ENCODE results near the gene LRRC23. TPM values are rescaled to one million over a fixed set of nuclear protein-coding genes. Genes with fewer than 3 reads are reported as not detected.

The LRRC23 gene
- total RNA-seq, 2 experiments from 2014 or later, result 4.6 to 5.3 TPM

- intact Hi-C loops (cut with micrococcal nuclease), result no loop called here
- ChIA-PET POLR2A (interaction anchor here (0.8 to 1.5 kb wide), 4 partner anchors 8 to 44 kb away, joined by 3 to 4 read pairs (median 4); partner anchors contain the start of genes C12orf57 and RNU7-1), CTCF (interaction anchor here (1.7 to 4.4 kb wide), 3 partner anchors 8 to 27 kb away, joined by 5 to 19 read pairs (median 11); partner anchors contain the start of gene SPSB2)
- Mint-ChIP-seq H3K9me3 (no peaks in the 10 kb centered on the region), H3K27me3 (no peaks in the 10 kb centered on the region), H3K4me3 (no peak overlapping the region), H3K27ac (no peak overlapping the region), H3K4me1 (ENCODE audit: low read depth) (peaks cover 12% of the 10 kb centered on the region), H3K36me3 (ENCODE audit: low read depth) (no peaks in the 10 kb centered on the region)
- TF ChIP-seq, protein P1, sequence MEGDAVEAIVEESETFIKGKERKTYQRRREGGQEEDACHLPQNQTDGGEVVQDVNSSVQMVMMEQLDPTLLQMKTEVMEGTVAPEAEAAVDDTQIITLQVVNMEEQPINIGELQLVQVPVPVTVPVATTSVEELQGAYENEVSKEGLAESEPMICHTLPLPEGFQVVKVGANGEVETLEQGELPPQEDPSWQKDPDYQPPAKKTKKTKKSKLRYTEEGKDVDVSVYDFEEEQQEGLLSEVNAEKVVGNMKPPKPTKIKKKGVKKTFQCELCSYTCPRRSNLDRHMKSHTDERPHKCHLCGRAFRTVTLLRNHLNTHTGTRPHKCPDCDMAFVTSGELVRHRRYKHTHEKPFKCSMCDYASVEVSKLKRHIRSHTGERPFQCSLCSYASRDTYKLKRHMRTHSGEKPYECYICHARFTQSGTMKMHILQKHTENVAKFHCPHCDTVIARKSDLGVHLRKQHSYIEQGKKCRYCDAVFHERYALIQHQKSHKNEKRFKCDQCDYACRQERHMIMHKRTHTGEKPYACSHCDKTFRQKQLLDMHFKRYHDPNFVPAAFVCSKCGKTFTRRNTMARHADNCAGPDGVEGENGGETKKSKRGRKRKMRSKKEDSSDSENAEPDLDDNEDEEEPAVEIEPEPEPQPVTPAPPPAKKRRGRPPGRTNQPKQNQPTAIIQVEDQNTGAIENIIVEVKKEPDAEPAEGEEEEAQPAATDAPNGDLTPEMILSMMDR (IDR thresholded peaks at IDR 0.05), result no peak
- DNase-seq, result no peak
- no peak for ATAC-seq
Measured at GRCh38 chr12:6899427-6899826, 5.2 kb upstream of the LRRC23 start.

DNA sequence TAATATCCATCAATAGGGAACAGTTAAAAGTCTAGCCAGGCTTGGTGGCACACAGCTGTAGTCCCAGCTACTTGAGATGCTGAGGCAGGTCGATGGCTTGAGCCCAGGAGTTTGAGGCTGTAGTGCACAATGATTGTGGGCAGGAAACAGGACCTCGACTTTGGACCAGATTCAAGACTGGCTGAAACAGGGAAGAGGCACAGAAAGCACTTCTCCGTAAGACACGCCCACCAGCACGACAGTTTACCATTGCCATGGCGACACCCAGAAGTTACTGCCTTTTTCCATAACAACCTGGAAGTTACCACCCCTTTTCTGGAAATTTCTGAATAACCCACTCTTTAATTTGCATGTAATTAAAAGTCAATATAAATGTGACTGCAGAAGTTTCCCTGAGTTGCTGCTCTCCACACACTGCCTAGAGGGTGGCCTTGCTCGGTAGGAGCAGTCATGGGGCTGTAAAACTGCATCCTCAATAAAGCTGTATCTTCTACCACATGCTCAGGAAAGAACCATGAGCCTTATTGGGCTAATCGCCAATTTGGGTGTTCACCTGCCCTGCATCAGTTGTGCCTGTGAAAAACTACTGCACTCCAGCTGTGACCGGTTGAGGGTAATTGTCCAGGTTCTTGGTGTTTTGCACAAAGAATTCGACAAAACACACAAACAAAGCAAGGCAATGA is 4.6 kb upstream of the LRRC23 start:
- POLR2A ChIA-PET, result interaction anchor here (0.8 to 1.5 kb wide), 4 partner anchors 9 to 44 kb away, joined by 3 to 4 read pairs (median 4); partner anchors contain the start of genes C12orf57 and RNU7-1
- Mint-ChIP-seq H3K9me3 (no peaks in the 10 kb centered on the region), H3K27me3 (no peaks in the 10 kb centered on the region), H3K36me3 (ENCODE audit: low read depth) (no peaks in the 10 kb centered on the region), H3K4me3 (no peak overlapping the region), H3K27ac (no peak overlapping the region), H3K4me1 (ENCODE audit: low read depth) (peaks cover 12% of the 10 kb centered on the region)
- ATAC-seq (no peak), DNase-seq (peak; percentile 60)
- CTCF ChIA-PET, result interaction anchor here (1.7 to 4.4 kb wide), 3 partner anchors 9 to 27 kb away, joined by 5 to 19 read pairs (median 11); partner anchors contain the start of gene SPSB2
- TF ChIP-seq, protein P1 (IDR thresholded peaks at IDR 0.05), result no peak
- intact Hi-C loops (cut with micrococcal nuclease), result no loop called here

DNA sequence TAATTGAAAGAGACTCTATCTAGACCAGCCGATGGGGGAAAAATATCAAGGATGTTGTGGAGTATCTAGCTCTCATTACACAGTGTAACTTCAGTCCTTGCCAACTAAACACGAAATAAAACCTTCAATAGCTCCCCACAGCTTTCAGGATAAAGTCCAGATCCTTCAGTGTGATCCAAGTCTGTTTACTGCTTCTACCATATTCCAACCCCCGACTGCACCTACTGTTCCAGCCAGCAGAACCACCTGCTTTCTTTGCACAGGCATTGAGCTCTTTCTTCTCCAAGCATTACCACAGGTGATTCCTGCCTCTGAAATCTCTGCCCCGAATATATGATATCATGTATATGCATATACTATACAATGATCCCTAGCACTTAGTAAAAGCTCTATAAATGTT is 2.2 kb upstream of the LRRC23 start:
- H3K27ac Mint-ChIP-seq, result no peak overlapping the region
- POLR2A ChIA-PET, result interaction anchor here (0.7 to 2.4 kb wide), 4 partner anchors 11 to 41 kb away, joined by 3 to 7 read pairs (median 5); partner anchors contain the start of genes C12orf57, ENO2 and RNU7-1
- H3K4me1 Mint-ChIP-seq (ENCODE audit: low read depth), result peaks cover 12% of the 10 kb centered on the region
- CTCF ChIA-PET, result interaction anchor here (2.0 to 3.4 kb wide), 3 partner anchors 10 to 30 kb away, joined by 7 to 30 read pairs (median 14); partner anchors contain the start of gene SPSB2
- no peak for ATAC-seq
- no peaks in the 10 kb centered on the region for H3K9me3 Mint-ChIP-seq
- H3K27me3 Mint-ChIP-seq, result no peaks in the 10 kb centered on the region
- H3K36me3 Mint-ChIP-seq (ENCODE audit: low read depth), result no peaks in the 10 kb centered on the region
- no peak for DNase-seq
- no peak overlapping the region for H3K4me3 Mint-ChIP-seq
- intact Hi-C loops (cut with micrococcal nuclease), result no loop called here
- TF ChIP-seq, protein P1 (IDR thresholded peaks at IDR 0.05), result no peak

GRCh38 chr12:6903722-6904121 is 900 bp upstream of the LRRC23 start:
- ChIA-PET POLR2A (interaction anchor here (0.9 to 4.2 kb wide), 5 partner anchors 10 to 369 kb away, joined by 3 to 23 read pairs (median 7); partner anchors contain the start of genes C12orf57 and RNU7-1), CTCF (interaction anchor here (1.3 to 3.4 kb wide), 4 partner anchors 9 to 215 kb away, joined by 3 to 30 read pairs (median 10); partner anchors contain the start of genes SPSB2 and ZNF384)
- TF ChIP-seq, protein P1 (IDR thresholded peaks at IDR 0.05), result no peak
- Mint-ChIP-seq H3K9me3 (no peaks in the 10 kb centered on the region), H3K4me1 (ENCODE audit: low read depth) (peaks cover 12% of the 10 kb centered on the region), H3K27me3 (no peaks in the 10 kb centered on the region), H3K27ac (no peak overlapping the region), H3K36me3 (ENCODE audit: low read depth) (no peaks in the 10 kb centered on the region), H3K4me3 (no peak overlapping the region)
- DNase-seq (no peak), ATAC-seq (no peak)
- intact Hi-C loops (cut with micrococcal nuclease), result no loop called here

Measured in activated CD8-positive, alpha-beta T cell treated with anti-CD3 and anti-CD28 coated beads for 36 hours (primary cell).